ENCODE measurements around the gene GPR15. TPM values are rescaled to one million over a fixed set of nuclear protein-coding genes. Genes with fewer than 3 reads are reported as not detected.

The GPR15 gene
- total and polyA plus RNA-seq, 10 donors, result 0.30 to 11.9 (median 2.6) TPM; not detected in 1

- WGBS, 5 donors, result 82 to 90% (median 88%) methylated on average over 8 of the region's 8 CpGs
- H3K4me3 ChIP-seq, result no peak overlapping the region
- TF ChIP-seq CTCF (IDR thresholded peaks at IDR 0.05 in 8 of 11, conservative IDR thresholded peaks at IDR 0.05 in 3 of 11) (no peak), POLR2A (IDR thresholded peaks at IDR 0.05) (no peak), POLR2AphosphoS5 (IDR thresholded peaks at IDR 0.05) (no peak)
- H3K9me3 ChIP-seq, result no peaks in the 10 kb centered on the region
- DNase-seq, result no peak
- H3K27me3 ChIP-seq (replicated peaks in 1 of 7), result no peaks in the 10 kb centered on the region
- no peaks in the 10 kb centered on the region for H3K4me1 ChIP-seq
- intact Hi-C loops (cut with DNase I; ENCODE audit: low total_unique reads), result no loop called here
- H3K27ac ChIP-seq, result no peak overlapping the region
- H3K36me3 ChIP-seq, result no peaks in the 10 kb centered on the region
Measured at GRCh38 chr3:98529856-98530459, 1.8 kb upstream of the GPR15 start.

GRCh38 chr3:98530676-98531075, 1.1 kb upstream of the GPR15 start:
- 80 to 90% (median 87%) methylated on average over 2 of the region's 2 CpGs for WGBS, 5 donors
- H3K4me3 ChIP-seq, result no peak overlapping the region
- no peaks in the 10 kb centered on the region for H3K9me3 ChIP-seq
- DNase-seq, result no peak
- no peak overlapping the region for H3K27ac ChIP-seq
- H3K27me3 ChIP-seq (replicated peaks in 1 of 7), result no peaks in the 10 kb centered on the region
- TF ChIP-seq CTCF (IDR thresholded peaks at IDR 0.05 in 8 of 11, conservative IDR thresholded peaks at IDR 0.05 in 3 of 11) (no peak), POLR2A (IDR thresholded peaks at IDR 0.05) (no peak), POLR2AphosphoS5 (IDR thresholded peaks at IDR 0.05) (no peak)
- intact Hi-C loops (cut with DNase I; ENCODE audit: low total_unique reads), result no loop called here
- H3K4me1 ChIP-seq, result no peaks in the 10 kb centered on the region
- H3K36me3 ChIP-seq, result no peaks in the 10 kb centered on the region

- WGBS, 5 donors, result 77 to 84% (median 82%) methylated on average over 5 of the region's 5 CpGs
- H3K4me3 ChIP-seq, result peak overlapping the region in 1 of 8 donors; percentile 11
- no peaks in the 10 kb centered on the region for H3K36me3 ChIP-seq
Measured at GRCh38 chr3:98532275-98532637, 478 bp downstream of the GPR15 start.

More at GRCh38 chr3:98532275-98532637, 478 bp downstream of the GPR15 start:
- H3K9me3 ChIP-seq, result no peaks in the 10 kb centered on the region
- peak overlapping the region in 2 of 8 donors; percentile 12 to 52 for H3K27ac ChIP-seq
- H3K4me1 ChIP-seq, result no peaks in the 10 kb centered on the region
- TF ChIP-seq POLR2A (IDR thresholded peaks at IDR 0.05) (no peak), POLR2AphosphoS5 (IDR thresholded peaks at IDR 0.05) (no peak), CTCF (IDR thresholded peaks at IDR 0.05 in 8 of 11, conservative IDR thresholded peaks at IDR 0.05 in 3 of 11) (no peak)
- DNase-seq, result no peak
- H3K27me3 ChIP-seq (replicated peaks in 1 of 7), result no peaks in the 10 kb centered on the region
- intact Hi-C loops (cut with DNase I; ENCODE audit: low total_unique reads), result no loop called here

Measured in spleen (tissue), 11 donors.